Activated T-helper 1 cell treated with Interleukin-2 at 50 U/mL for 16 hours (primary cell): Measurements from ENCODE around the gene DAAM1.

Experiments used
- DNase-seq: peaks from one replicate; pipeline ENCODE4 v3.0.0-alpha.2; 2020; ENCODE audit warnings: low read depth

Gene DAAM1

DNA sequence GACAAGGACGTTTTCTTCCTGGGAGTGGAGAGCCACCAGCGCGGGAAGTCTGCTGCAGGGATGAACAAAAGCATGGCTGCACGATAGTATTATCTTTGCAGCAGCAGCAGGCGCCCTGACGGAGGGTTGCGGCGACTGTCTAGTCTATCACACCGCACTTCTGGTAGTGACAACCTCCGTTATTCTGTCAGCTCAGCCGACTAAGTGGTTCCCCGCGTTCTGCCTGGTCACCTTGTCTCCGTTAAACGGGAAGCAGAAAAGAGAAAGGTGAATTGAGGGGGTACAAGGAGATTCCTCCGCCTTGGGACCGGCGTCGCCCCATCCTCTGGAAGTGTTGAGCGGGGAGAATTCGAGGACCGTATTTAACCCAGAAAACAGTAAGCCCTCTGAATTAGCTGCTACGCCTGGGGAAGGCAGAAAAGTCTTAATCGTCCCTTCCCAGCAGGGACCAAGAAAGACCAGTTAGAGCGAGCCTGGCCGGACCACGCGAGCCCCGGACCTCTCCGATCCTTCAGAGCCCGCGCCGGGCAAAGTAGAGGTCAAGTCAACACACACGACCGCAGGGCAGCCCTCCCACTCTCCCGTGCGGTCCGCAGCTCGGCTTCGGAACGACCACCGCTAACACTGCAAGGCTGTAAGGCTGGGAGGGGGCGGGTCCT, 536 bp upstream of the DAAM1 start:
- peak; percentile 25 for DNase-seq

DNA sequence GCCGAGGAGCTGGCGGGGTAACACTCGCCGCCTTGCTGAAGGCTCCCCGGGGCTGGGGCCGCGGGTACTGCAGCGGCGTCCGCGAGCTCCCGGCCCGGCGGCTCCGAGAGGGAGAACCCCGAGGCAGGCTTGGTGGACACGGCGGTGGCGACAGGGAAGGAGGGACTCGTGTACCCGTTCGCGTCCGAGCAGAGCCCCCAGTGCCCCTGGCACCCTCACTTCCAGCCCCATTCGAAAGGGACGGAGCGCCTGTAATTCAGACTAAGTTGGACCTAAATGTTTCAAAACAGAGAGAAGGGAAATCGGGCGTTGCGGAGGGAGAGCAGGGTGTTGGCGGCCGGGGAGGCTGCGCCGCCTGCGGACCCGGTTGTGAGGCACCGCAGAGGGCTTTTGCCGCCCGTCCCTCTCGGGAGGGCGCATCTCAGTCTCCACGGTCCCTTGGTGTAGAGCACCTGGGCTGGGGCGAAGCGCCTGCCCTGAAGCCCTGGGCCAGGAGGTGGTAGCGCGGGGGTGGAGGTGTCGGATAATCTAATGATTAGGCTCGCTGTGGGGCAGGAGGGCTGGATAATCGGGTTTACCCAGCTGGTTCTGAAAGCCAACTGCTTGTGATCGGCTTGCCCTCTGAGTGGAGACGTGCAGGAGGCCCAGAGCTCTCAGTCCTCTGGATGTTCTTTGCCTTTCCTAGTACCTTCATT, 771 bp downstream of the DAAM1 start:
- DNase-seq, result no peak

- DNase-seq, result peak; percentile 49
Measured at GRCh38 chr14:59189786-59190368, 1.4 kb downstream of the DAAM1 start.

- DNase-seq, result no peak
Measured at GRCh38 chr14:59190372-59190771, 1.9 kb downstream of the DAAM1 start.

DNA sequence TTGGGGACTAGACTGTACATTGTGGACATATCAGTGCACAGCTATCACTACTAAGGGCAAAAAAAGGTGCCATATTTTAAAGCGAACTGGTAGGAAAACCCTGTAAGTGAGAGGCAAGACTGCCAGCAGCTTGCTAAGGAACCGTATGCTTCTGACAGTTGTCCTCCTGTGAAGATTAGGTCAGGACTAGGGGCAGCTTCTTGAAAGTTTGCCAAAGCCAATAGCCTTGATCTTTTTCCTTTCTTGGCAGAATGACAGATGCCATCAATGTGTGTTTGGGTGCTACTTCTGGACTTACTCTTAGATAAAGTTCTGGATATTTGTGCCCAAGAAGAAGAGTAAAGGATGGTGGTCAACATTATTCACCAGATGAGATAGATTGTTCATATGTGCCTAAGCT, 7.4 kb downstream of the DAAM1 start:
- DNase-seq, result no peak

GRCh38 chr14:59197695-59198262, 9.3 kb downstream of the DAAM1 start:
- DNase-seq, result no peak

DNA sequence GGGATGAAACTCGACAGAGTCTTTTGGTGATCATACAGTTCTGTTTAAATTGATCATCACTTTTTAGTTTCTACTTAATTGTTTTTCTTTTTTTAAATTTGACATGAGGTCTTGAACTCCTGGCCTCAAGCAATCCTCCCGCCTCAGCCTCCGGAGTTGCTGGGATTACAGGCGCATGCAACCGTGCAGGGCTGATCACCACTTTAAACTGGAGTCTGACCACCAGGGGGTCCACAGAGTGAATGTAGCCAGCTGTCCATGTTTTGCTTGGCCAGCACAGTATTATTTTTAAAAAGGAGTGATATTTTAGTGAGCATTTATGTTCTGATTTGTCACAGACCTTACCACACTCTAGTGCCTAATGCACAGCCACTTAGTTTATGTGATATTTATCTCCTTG, 10.7 kb downstream of the DAAM1 start:
- DNase-seq, result no peak

DNA sequence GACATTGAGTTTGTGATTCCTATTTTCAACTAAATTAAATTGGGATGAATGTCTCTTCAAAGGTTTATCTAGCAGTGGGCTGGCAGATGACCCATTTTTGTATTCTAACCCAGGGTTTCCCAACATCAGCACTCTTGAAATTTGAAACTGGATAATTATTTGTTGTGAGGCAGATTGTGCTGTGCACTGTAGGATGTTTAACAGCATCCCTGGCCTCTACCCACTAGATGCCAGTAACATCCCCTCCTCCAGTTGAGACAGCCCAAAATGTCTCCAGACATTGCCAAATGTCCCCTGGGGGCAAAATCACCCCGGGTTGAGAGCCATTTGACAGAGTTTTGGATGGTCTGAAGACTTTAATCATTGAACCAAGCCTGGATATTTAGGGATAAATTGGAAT, 11.1 kb downstream of the DAAM1 start:
- no peak for DNase-seq

DNA sequence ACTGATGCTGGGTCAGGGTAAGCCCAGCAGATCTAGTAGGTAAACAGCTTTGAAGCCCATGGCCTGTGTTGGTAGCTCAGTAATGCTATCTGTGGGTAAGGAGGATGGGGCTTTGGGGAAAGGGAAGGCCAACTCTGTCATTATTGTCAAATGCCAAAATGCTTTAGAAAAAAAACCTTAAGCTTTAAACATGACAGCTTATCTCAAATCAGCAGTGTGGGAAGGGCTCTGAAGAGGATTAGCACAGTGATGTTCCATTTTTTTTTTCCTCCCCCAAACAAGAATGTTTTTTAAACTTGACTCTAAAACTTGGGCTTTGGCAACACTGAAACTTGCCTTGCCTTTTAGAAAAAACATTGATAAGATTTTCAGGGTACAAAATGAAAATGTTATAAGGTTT, 11.7 kb downstream of the DAAM1 start:
- no peak for DNase-seq

- no peak for DNase-seq
Measured at GRCh38 chr14:59202031-59202430, 13.6 kb downstream of the DAAM1 start.

DNA sequence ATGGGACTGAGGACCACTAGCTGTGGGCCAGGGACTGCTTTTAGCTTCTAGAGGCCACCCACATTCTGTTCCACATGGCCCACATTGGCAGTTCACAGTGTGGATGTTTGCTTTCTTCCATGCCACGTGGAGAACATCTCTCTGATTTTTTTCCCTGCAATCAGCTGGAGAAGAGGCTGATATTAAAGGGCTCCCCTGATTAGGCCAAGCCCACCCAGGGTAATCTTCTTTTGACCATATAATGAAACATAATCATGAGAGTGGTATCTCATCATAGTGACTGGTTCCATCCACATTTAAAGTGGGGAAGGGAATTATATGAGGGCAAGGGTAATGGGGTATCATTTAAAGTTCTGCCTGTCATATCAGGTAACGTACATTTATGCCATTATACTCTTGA, 15.8 kb downstream of the DAAM1 start:
- no peak for DNase-seq

DNA sequence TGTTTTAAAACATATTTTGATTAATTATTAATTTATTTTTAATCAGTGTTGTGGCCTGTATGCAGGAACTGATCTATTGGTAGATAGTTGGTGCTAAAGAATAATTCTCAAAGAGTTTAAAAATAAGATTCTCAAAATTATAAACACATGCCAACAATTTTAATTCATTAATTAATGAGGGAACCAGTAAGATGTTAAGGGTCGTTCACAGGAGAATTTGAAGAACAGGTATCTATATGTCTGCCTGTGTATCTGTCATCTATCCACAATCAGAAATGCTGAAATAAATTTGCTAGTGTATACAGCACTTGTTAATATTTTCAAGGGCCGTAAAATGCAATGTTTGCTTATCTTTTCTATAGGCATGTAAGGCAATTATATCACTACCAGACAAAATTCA, 18.4 kb downstream of the DAAM1 start:
- DNase-seq, result no peak

GRCh38 chr14:59207506-59207933, 19.1 kb downstream of the DAAM1 start:
- DNase-seq, result no peak

DNA sequence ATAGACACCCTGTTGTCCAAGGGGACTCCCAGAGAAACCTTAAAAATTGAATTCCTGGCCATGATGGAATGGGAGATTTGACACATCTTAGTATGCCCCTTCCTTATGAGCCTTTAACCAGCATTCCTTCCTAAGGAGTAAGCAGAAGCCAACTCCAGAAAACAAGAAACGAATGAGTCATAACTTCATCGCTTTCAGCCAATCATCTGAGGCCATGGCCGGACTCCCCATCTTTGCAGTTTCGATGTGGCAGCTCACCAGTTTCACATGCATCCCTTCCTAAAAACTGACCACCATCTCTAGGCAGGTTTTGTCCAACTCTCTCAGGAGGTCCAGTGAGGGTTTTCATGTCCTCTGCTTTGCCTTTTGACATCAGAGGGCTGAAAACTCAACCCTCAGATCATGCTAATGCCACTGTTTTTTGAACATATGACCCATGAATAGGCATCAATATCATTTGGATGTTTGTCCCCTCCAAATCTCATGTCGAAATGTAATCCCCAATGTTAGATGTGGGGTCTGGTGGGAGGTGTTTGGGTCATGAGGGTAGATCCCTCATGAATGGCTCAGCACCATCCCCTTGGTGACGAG, 19.9 kb downstream of the DAAM1 start:
- no peak for DNase-seq

DNA sequence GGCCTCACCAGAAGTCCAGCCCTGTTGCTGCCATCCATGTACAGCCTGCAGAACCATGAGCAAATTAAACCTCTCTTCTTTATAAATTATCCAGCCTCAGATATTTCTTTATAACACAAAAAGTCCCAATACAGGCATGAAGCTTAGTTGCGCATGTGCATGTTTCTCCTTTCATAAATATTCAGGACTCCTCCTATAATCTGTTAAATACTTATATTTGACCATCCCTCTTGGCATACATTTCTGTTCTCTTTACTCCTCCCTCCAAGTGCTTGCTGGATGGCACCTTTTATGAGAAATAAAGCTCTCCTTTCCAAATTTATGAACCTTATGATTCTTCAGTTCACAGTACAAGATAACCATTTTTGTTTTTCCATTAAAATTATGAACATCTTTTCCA, 20.5 kb downstream of the DAAM1 start:
- no peak for DNase-seq

GRCh38 chr14:59210621-59211020, 22.2 kb downstream of the DAAM1 start:
- no peak for DNase-seq

DNA sequence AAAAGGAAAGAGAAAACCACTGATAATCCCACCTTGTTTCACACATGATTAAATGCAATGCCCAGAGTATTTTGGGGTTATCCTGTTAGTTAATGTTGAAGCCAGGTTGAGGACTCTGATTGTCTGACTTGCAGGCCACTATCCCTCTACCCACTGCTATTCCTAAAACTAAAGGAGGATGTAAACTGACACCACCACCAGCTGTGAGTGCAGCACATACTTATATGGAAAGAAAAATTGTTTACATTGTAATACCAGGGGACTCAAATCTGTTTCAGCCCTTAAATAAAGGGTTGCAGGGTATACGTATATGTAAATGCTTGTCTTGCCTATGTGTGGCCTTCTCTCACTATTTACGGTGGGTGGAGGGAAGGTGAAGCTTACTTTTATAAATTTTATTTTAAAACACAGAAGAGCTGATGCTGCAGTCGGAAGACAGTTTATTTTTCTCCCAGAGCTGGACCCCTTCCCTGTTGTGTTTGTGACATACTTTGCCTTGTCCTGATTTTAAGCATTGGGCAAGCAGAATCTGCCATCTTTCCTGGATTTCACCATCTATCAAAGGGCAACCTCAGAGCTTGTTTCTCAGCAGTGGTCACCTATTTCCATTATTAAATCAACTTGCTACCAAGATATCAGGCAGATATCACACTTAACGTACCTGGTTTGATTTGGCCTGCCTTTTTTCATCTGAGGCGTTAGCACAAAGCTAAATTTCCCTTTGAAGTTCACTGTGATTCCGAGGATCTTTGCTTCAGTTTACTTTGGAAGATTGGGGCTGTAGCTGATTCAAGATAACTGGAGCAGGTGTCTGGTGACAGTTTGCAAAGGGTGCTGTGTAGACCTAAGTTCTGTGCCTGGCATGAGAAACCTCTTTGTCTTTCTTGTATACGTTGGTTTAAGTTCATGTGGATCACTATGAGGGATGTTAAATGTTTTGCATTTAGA, 25.2 kb downstream of the DAAM1 start:
- DNase-seq, result no peak

DNA sequence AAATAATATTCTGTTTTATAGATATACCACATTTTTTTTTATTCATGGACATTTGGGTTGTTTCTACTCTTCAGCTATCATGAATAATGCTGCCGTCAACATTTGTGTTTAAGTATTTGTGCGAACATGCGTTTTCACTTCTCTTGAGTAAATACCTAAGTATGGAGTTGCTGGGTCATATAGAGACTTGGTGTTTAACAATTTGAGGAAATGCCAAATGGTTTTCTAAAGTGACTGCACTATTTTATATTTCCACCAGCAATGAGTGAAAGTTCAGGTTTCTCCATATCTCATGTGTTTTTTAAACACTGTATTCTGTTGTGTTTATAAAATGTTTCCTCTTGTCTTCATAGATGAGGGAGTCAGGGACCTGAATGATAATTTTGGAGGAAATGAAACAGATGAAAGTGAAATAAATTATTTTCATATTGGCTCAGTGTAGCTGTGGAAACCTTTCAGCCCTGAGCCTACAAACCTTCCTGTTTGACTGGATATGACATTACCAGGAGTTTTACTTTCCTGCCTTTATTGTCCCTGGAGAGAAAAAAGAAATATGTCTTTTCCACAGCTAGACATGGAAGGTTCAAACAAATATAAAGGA, 26.3 kb downstream of the DAAM1 start:
- no peak for DNase-seq

GRCh38 chr14:59215322-59215721, 26.9 kb downstream of the DAAM1 start:
- no peak for DNase-seq

DNA sequence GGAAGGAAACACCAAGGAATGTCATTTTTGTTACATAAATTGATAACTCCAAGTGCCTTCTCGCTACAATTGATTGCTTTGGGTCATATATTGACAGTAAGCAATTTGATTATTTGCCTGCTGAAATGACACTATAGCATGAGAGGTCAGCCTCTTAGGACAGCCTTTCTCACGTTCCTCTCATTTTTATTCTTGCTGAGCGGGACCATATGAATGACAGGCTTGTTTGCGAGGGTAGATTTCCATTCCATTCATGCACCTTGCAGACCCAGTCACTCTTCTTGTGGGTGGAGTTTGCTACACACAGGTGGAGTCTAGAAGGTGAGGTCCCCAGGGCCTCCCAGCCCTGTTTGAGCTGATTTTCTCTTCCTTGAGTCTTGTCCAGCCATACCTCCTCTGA, 27.3 kb downstream of the DAAM1 start:
- DNase-seq, result no peak

GRCh38 chr14:59217011-59217410, 28.5 kb downstream of the DAAM1 start:
- no peak for DNase-seq
